Epithelial cell of esophagus (primary cell): Measurements from ENCODE around the gene TADA3.

Source experiments
- DNase-seq: peaks from one replicate; pipeline ENCODE4 v3.0.0; 2010; ENCODE audit warnings: low read depth
- H3K4me3 ChIP-seq: 2 replicates; pipeline ENCODE4 v1.5.1; 2011; ENCODE audit warnings: mild to moderate bottlenecking, low read length, control low read depth
- CTCF ChIP-seq: IDR thresholded peaks from 2 replicates; pipeline ENCODE4 v1.5.1; 2011; ENCODE audit warnings: low read depth, mild to moderate bottlenecking, low read length, control low read depth, inconsistent platforms; ENCODE audit not compliant: insufficient read depth; ENCODE audit errors: missing control alignments

TADA3 gene

GRCh38 chr3:9818666-9819335, 26.5 kb upstream of the TADA3 start:
- H3K4me3 ChIP-seq = no peak overlapping the region
- no peak for DNase-seq
- TF ChIP-seq CTCF = no peak

GRCh38 chr3:9817436-9817835, 25.2 kb upstream of the TADA3 start:
- DNase-seq = no peak
- H3K4me3 ChIP-seq = no peak overlapping the region
- TF ChIP-seq CTCF = no peak

- no peak for DNase-seq
- no peak overlapping the region for H3K4me3 ChIP-seq
- TF ChIP-seq CTCF = no peak
Observed at GRCh38 chr3:9815986-9816385, 23.7 kb upstream of the TADA3 start.

GRCh38 chr3:9812870-9813483, 20.7 kb upstream of the TADA3 start:
- DNase-seq = no peak
- no peak overlapping the region for H3K4me3 ChIP-seq
- TF ChIP-seq CTCF = no peak

GRCh38 chr3:9810846-9811245, 18.6 kb upstream of the TADA3 start:
- TF ChIP-seq CTCF = no peak
- peak overlapping the region; percentile 44 for H3K4me3 ChIP-seq
- no peak for DNase-seq

- no peak for TF ChIP-seq CTCF
- DNase-seq = no peak
- peak overlapping the region; percentile 44 for H3K4me3 ChIP-seq
Observed at GRCh38 chr3:9810433-9810770, 18.1 kb upstream of the TADA3 start.
